Measurements from ENCODE around the gene OAF. TPM values are rescaled to one million over a fixed set of nuclear protein-coding genes. Genes with fewer than 3 reads are reported as not detected.

OAF gene
- total and polyA plus RNA-seq, 10 donors = 10.6 to 148 (median 73.6) TPM

GRCh38 chr11:120239713-120240640, 29.1 kb downstream of the OAF start, which contains the start of gene POU2F3:
Gene POU2F3 (plus strand): TSS chr11:120240140. CDS start chr11:120240344, 204 bp downstream.
- intact Hi-C loops (cut with DNase I; ENCODE audit: low total_unique reads) = no loop called here
- H3K27me3 ChIP-seq (replicated peaks in 1 of 7) = peaks cover 3 to 88% (median 31%) of the 10 kb centered on the region in 7 donors
- H3K4me1 ChIP-seq = peaks cover 0 to 9% (median 3%) of the 10 kb centered on the region in 6 donors
- H3K36me3 ChIP-seq = no peaks in the 10 kb centered on the region
- peak; percentile 64 for DNase-seq
- WGBS, 5 donors = 9 to 17% (median 10%) methylated on average over 25 to 66 of the region's 66 CpGs
- H3K4me3 ChIP-seq = peak within 1 kb of the TSS in 1 of 8 donors; percentile 19
- TF ChIP-seq CTCF (IDR thresholded peaks at IDR 0.05 in 8 of 11, conservative IDR thresholded peaks at IDR 0.05 in 3 of 11) = no peak
- TF ChIP-seq POLR2A (IDR thresholded peaks at IDR 0.05) = no peak
- TF ChIP-seq POLR2AphosphoS5 (IDR thresholded peaks at IDR 0.05) = no peak
- H3K9me3 ChIP-seq = no peaks in the 10 kb centered on the region
- H3K27ac ChIP-seq = no peak within 1 kb of the TSS

- H3K36me3 ChIP-seq = no peaks in the 10 kb centered on the region
- no peaks in the 10 kb centered on the region for H3K9me3 ChIP-seq
- 78 to 98% (median 87%) methylated on average over 2 of the region's 2 CpGs for WGBS, 5 donors
- H3K4me1 ChIP-seq = peaks cover 0 to 7% (median 3%) of the 10 kb centered on the region in 6 donors
- no peak overlapping the region for H3K4me3 ChIP-seq
- DNase-seq = peak; percentile 64
- intact Hi-C loops (cut with DNase I; ENCODE audit: low total_unique reads) = no loop called here
- H3K27me3 ChIP-seq (replicated peaks in 1 of 7) = peaks cover 3 to 91% (median 31%) of the 10 kb centered on the region in 7 donors
- TF ChIP-seq CTCF (IDR thresholded peaks at IDR 0.05 in 8 of 11, conservative IDR thresholded peaks at IDR 0.05 in 3 of 11) (no peak), POLR2AphosphoS5 (IDR thresholded peaks at IDR 0.05) (no peak), POLR2A (IDR thresholded peaks at IDR 0.05) (no peak)
- H3K27ac ChIP-seq = no peak overlapping the region
Observed at GRCh38 chr11:120240866-120241265, 30.0 kb downstream of the OAF start.

GRCh38 chr11:120241277-120241676, 30.4 kb downstream of the OAF start:
- peak; percentile 47 for DNase-seq
- Histone ChIP-seq H3K36me3 (no peaks in the 10 kb centered on the region), H3K27me3 (replicated peaks in 1 of 7) (peaks cover 3 to 91% (median 31%) of the 10 kb centered on the region in 7 donors), H3K4me1 (peaks cover 0 to 7% (median 3%) of the 10 kb centered on the region in 6 donors), H3K27ac (no peak overlapping the region), H3K9me3 (no peaks in the 10 kb centered on the region), H3K4me3 (no peak overlapping the region)
- TF ChIP-seq POLR2A (IDR thresholded peaks at IDR 0.05) (no peak), POLR2AphosphoS5 (IDR thresholded peaks at IDR 0.05) (no peak), CTCF (IDR thresholded peaks at IDR 0.05 in 8 of 11, conservative IDR thresholded peaks at IDR 0.05 in 3 of 11) (no peak)
- intact Hi-C loops (cut with DNase I; ENCODE audit: low total_unique reads) = no loop called here
- 85 to 93% (median 88%) methylated on average over 6 to 7 of the region's 7 CpGs for WGBS, 5 donors

- 69 to 86% (median 74%) methylated on average over 4 of the region's 4 CpGs for WGBS, 5 donors
- peaks cover 3 to 94% (median 31%) of the 10 kb centered on the region in 7 donors for H3K27me3 ChIP-seq (replicated peaks in 1 of 7)
- DNase-seq = peak; percentile 53
- no peak overlapping the region for H3K27ac ChIP-seq
- H3K4me3 ChIP-seq = no peak overlapping the region
- H3K4me1 ChIP-seq = peaks cover 0 to 7% (median 3%) of the 10 kb centered on the region in 6 donors
- no peaks in the 10 kb centered on the region for H3K9me3 ChIP-seq
- TF ChIP-seq POLR2A (IDR thresholded peaks at IDR 0.05) = no peak
- no peak for TF ChIP-seq POLR2AphosphoS5 (IDR thresholded peaks at IDR 0.05)
- no peak for TF ChIP-seq CTCF (IDR thresholded peaks at IDR 0.05 in 8 of 11, conservative IDR thresholded peaks at IDR 0.05 in 3 of 11)
- intact Hi-C loops (cut with DNase I; ENCODE audit: low total_unique reads) = no loop called here
- H3K36me3 ChIP-seq = no peaks in the 10 kb centered on the region
Observed at GRCh38 chr11:120243221-120243620, 32.4 kb downstream of the OAF start.

Measured in spleen (tissue), 11 donors.